ENCODE results near the gene SPDYE17.
"Not testable (repeated sequence)": the region's sequence is repeated elsewhere in the genome, so short reads cannot be mapped to it uniquely, and the experiment has no call there.

SPDYE17 gene

GRCh38 chr7:76998285-76998589 lies 33.9 kb downstream of the SPDYE17 start:
- DNase-seq: no peak

- DNase-seq: no peak
Measured at GRCh38 chr7:76997381-76998284, 34.5 kb downstream of the SPDYE17 start.

- DNase-seq: not testable (repeated sequence)
Measured at GRCh38 chr7:76996932-76997331, 35.2 kb downstream of the SPDYE17 start.

- DNase-seq: not testable (repeated sequence)
Measured at GRCh38 chr7:76994286-76994685, 37.9 kb downstream of the SPDYE17 start.

- not testable (repeated sequence) for DNase-seq
Measured at GRCh38 chr7:76993831-76994230, 38.3 kb downstream of the SPDYE17 start.

- DNase-seq: not testable (repeated sequence)
Measured at GRCh38 chr7:76992871-76993270, 39.3 kb downstream of the SPDYE17 start.

- not testable (repeated sequence) for DNase-seq
Measured at GRCh38 chr7:76992204-76992603, 40.0 kb downstream of the SPDYE17 start.

- not testable (repeated sequence) for DNase-seq
Measured at GRCh38 chr7:76990202-76990601, 42.0 kb downstream of the SPDYE17 start.

- DNase-seq: not testable (repeated sequence)
Measured at GRCh38 chr7:76985924-76986717, 46.0 kb downstream of the SPDYE17 start.

GRCh38 chr7:76984784-76985136 lies 47.4 kb downstream of the SPDYE17 start:
- not testable (repeated sequence) for DNase-seq

GRCh38 chr7:76983937-76984783 lies 48.0 kb downstream of the SPDYE17 start:
- DNase-seq: not testable (repeated sequence)

GRCh38 chr7:76983333-76983732 lies 48.8 kb downstream of the SPDYE17 start:
- DNase-seq: not testable (repeated sequence)

- DNase-seq: not testable (repeated sequence)
Measured at GRCh38 chr7:76982501-76982900, 49.7 kb downstream of the SPDYE17 start.

GRCh38 chr7:76981187-76981970 lies 50.8 kb downstream of the SPDYE17 start:
- DNase-seq: not testable (repeated sequence)

- DNase-seq: not testable (repeated sequence)
Measured at GRCh38 chr7:76980576-76980975, 51.6 kb downstream of the SPDYE17 start.

GRCh38 chr7:76977761-76978367 lies 54.3 kb downstream of the SPDYE17 start:
- not testable (repeated sequence) for DNase-seq

GRCh38 chr7:76974793-76975579 lies 57.2 kb downstream of the SPDYE17 start:
- DNase-seq: not testable (repeated sequence)

GRCh38 chr7:76974336-76974735 lies 57.8 kb downstream of the SPDYE17 start:
- DNase-seq: not testable (repeated sequence)

- not testable (repeated sequence) for DNase-seq
Measured at GRCh38 chr7:76972391-76972790, 59.8 kb downstream of the SPDYE17 start.
